Type B pancreatic cell (in vitro differentiated cells): ENCODE results near the gene GNAI3. TPM values are rescaled to one million over a fixed set of nuclear protein-coding genes. Genes with fewer than 3 reads are reported as not detected.

Source experiments
- DNase-seq: peaks from one replicate; pipeline ENCODE4 v3.0.0; 2021; ENCODE audit warnings: mixed read lengths; ENCODE audit not compliant: unreplicated experiment; ENCODE audit errors: extremely low spot score
- H3K27ac Mint-ChIP-seq: 2 replicates; pipeline ENCODE4 v1.8.0; 2021; ENCODE audit warnings: mild to moderate bottlenecking, mixed read lengths
- H3K27me3 Mint-ChIP-seq: 2 replicates; pipeline ENCODE4 v1.8.0; 2021; ENCODE audit warnings: mixed read lengths
- H3K36me3 Mint-ChIP-seq: 2 replicates; pipeline ENCODE4 v1.8.0; 2021; ENCODE audit warnings: mixed read lengths
- H3K4me1 Mint-ChIP-seq: one replicate; pipeline ENCODE4 v1.8.0; 2021; ENCODE audit warnings: mixed read lengths; ENCODE audit not compliant: unreplicated experiment
- H3K4me3 Mint-ChIP-seq: 2 replicates; pipeline ENCODE4 v1.8.0; 2021; ENCODE audit warnings: mild to moderate bottlenecking, mixed read lengths
- H3K9me3 Mint-ChIP-seq: 2 replicates; pipeline ENCODE4 v1.8.0; 2021; ENCODE audit warnings: mixed read lengths
- long read RNA-seq: library from polyadenylated mRNA; unstranded; transcript quantifications from one replicate; pipeline ENCODE4 v2.0.0, GENCODE V29; 2020
- total RNA-seq: library from RNA; stranded (reverse); gene quantifications from 2 replicates; pipeline ENCODE4 v1.2.1, GENCODE V29; 2021; ENCODE audit warnings: low replicate concordance
- TF ChIP-seq, protein P1 (sequence below): fragments of 200-600 bp; sonication (generic); conservative IDR thresholded peaks from 2 replicates; pipeline ENCODE4 v1.5.0; 2021; ENCODE audit warnings: antibody characterized with exemption, mild to moderate bottlenecking

Gene GNAI3
- total RNA-seq, result 8.8 and 8.9 TPM in 2 replicates
- long read RNA-seq, full-length matches to known transcripts, result 965 of 999 reads
- long read RNA-seq, partial matches to known transcripts, result 22 of 999 reads
- long read RNA-seq, other reads (novel, unspliced or antisense), result 12 of 999 reads

DNA sequence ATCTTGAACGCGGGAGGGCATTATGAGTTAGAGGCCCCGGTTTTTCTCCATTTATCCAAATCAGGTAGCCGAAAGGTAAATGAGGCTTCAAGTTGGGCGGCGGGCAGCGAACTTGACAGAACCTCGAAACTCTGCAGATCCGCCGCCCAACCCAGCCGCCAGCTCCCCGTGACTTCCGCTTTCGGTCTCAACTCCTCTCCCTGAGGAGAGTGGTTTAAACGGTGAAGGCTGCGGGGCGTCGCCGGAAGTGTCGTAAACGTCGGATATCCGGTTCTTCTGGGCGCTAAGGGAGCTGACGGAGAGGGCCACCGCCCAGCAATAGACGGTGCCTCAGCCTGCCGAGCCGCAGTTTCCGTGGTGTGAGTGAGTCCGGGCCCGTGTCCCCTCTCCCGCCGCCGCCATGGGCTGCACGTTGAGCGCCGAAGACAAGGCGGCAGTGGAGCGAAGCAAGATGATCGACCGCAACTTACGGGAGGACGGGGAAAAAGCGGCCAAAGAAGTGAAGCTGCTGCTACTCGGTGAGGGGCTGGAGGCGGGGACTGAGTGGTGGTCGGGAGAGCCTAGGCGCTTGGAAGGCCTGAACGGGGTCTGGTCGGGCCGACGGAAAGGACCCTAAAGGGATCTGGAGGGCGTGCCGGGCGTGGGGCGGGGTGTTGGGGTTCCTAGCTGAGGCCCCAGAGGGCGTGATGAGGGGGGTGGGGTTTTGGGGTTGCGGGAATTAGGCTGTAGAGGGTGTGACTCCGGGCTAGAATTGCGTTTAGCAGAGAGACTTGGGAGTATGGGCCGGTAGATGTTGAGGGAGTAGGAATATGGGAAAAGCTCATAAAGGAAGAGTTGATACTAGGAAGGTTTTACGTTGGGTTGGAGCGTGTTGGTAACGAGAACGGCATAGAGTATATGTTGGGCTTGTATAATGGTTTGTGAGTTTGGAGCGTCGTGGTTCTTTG lies at the start of gene GNAI3:
GNAI3 (plus strand) TSS at position 295 of the 947 bp plus-strand sequence; CDS start at position 401, 106 bp downstream.
- Mint-ChIP-seq H3K27ac (peak within 1 kb of the TSS; percentile 95), H3K36me3 (no peaks in the 10 kb centered on the region), H3K4me1 (peaks cover 31% of the 10 kb centered on the region), H3K27me3 (peaks cover 3% of the 10 kb centered on the region), H3K9me3 (no peaks in the 10 kb centered on the region), H3K4me3 (peak within 1 kb of the TSS; percentile 96)
- TF ChIP-seq, protein P1, sequence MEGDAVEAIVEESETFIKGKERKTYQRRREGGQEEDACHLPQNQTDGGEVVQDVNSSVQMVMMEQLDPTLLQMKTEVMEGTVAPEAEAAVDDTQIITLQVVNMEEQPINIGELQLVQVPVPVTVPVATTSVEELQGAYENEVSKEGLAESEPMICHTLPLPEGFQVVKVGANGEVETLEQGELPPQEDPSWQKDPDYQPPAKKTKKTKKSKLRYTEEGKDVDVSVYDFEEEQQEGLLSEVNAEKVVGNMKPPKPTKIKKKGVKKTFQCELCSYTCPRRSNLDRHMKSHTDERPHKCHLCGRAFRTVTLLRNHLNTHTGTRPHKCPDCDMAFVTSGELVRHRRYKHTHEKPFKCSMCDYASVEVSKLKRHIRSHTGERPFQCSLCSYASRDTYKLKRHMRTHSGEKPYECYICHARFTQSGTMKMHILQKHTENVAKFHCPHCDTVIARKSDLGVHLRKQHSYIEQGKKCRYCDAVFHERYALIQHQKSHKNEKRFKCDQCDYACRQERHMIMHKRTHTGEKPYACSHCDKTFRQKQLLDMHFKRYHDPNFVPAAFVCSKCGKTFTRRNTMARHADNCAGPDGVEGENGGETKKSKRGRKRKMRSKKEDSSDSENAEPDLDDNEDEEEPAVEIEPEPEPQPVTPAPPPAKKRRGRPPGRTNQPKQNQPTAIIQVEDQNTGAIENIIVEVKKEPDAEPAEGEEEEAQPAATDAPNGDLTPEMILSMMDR, result no peak
- DNase-seq, result peak; percentile 92

- DNase-seq, result no peak
- H3K36me3 Mint-ChIP-seq, result no peaks in the 10 kb centered on the region
- no peaks in the 10 kb centered on the region for H3K27me3 Mint-ChIP-seq
- H3K4me3 Mint-ChIP-seq, result peak overlapping the region; percentile 31
- no peaks in the 10 kb centered on the region for H3K9me3 Mint-ChIP-seq
- peaks cover 36% of the 10 kb centered on the region for H3K4me1 Mint-ChIP-seq
- TF ChIP-seq, protein P1, result no peak
- H3K27ac Mint-ChIP-seq, result peak overlapping the region; percentile 71
Observed at GRCh38 chr1:109499081-109499480, 49.3 kb upstream of the GNAI3 start.

DNA sequence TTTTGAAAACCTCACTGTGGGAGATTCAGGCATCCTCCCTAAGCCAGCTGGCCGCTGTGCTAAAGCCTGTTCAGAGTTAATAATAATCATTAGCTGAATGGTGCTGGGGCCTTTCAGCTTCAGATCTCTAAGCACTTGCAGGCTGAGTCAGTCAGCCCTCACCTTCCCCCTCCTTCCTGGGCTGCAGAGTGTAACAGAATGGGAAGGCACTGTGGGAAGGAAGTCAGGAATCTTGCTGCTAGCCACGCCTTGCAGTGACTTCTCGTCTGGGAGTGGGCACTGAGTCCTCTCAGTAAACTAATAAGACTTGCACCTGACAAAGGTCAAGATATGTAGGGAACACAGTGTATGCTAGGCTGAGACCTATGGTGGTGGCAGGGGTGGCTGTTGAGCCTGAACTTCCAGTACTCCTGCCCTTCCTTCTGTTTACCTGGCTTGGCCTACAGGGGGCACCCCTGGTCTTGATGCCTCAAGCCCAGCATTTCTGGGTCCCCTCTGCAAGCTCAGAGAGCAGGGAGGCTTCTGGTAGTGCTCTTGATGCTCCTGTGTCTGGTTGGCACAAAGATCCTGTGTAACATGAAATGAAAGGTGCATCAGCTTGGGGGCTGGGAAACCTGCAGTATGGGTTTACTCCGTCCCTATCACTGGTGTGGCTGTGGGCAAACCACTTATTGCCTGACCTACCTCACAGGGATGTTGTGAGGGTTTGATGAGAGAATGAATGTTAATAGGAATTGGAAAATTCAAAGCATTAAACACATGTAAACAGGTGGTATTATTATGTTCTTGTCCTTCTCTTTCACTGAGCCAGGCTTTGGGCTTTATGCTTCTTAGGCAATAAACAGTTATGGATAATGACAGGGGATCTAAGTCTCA lies 48.5 kb upstream of the GNAI3 start:
- DNase-seq, result no peak
- peaks cover 36% of the 10 kb centered on the region for H3K4me1 Mint-ChIP-seq

DNA sequence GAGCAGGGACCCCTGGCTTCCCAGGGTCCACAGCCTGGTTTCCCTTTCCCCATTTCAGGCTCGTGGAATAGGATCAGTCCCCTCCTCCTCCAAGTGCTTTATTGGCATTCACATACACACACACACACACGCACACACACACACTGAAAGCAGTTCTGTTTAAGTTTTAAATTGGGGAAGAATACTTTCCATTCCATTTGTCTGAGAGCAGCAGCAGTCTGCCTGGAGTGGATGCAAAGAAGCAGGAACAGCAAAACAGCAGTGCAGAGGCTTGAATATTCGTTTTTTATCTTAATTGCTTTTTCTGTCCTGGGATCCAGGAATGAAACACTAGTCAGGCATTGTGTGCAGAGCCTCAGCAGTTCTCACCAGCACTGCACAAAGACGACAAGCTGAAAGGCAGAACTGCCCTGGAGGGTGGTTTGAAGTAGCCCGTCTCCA lies 47.5 kb upstream of the GNAI3 start:
- no peaks in the 10 kb centered on the region for H3K9me3 Mint-ChIP-seq
- H3K27me3 Mint-ChIP-seq, result no peaks in the 10 kb centered on the region
- H3K4me1 Mint-ChIP-seq, result peaks cover 31% of the 10 kb centered on the region
- DNase-seq, result no peak
- H3K36me3 Mint-ChIP-seq, result no peaks in the 10 kb centered on the region
- no peak overlapping the region for H3K4me3 Mint-ChIP-seq
- peak overlapping the region; percentile 21 for H3K27ac Mint-ChIP-seq
- TF ChIP-seq, protein P1, result no peak

More for the DNA sequence above, 48.5 kb upstream of the GNAI3 start:
- peak overlapping the region; percentile 71 for H3K27ac Mint-ChIP-seq
- no peaks in the 10 kb centered on the region for H3K9me3 Mint-ChIP-seq
- H3K4me3 Mint-ChIP-seq, result peak overlapping the region; percentile 58
- TF ChIP-seq, protein P1, result peak; percentile 53
- H3K36me3 Mint-ChIP-seq, result no peaks in the 10 kb centered on the region
- H3K27me3 Mint-ChIP-seq, result no peaks in the 10 kb centered on the region

DNA sequence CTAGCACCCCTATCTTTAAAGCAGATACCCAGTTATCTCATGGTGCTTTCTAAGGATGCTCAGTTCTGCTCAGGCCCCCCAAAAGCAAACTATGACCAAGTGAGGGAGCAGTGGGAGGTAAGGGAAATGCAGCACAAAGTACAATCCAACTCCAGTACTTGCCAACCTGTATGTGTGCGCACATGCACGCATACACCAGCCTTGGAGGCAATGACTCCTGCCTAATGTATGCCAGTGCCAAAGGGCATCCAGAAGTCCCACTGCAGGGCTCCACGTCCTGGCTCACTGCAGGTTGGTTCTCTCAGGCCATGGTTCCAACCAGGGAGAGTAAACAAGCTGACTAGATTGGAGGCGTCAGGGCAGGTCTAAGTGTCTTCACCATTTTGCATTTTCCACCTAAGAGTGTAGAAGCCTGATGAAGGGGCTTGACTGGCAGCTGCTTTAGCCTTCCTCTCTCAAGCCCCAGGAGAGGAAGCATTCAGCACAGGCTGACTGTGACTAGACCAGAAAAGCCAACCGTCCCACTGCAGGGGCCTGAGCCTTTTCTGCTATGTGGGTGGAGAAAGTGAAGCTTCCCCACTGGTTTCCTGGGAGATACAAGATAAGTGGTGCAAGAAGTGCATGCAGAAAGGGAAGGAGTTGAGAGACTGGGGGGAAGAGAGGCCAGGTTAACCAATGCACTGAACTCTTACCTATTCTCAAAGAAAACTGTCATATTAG lies 46.6 kb upstream of the GNAI3 start:
- H3K27ac Mint-ChIP-seq, result no peak overlapping the region
- no peak for DNase-seq
- H3K4me3 Mint-ChIP-seq, result no peak overlapping the region
- no peaks in the 10 kb centered on the region for H3K36me3 Mint-ChIP-seq
- TF ChIP-seq, protein P1, result no peak
- no peaks in the 10 kb centered on the region for H3K9me3 Mint-ChIP-seq
- H3K4me1 Mint-ChIP-seq, result peaks cover 31% of the 10 kb centered on the region
- no peaks in the 10 kb centered on the region for H3K27me3 Mint-ChIP-seq
